Naive thymus-derived CD4-positive, alpha-beta T cell (primary cell): Measurements from ENCODE around the gene GNAQ. TPM values are rescaled to one million over a fixed set of nuclear protein-coding genes. Genes with fewer than 3 reads are reported as not detected.

ENCODE experiments used
- ATAC-seq: fragments of 150-1000 bp; cut with Tn5 transposase; 2 replicates; pipeline ENCODE4 v1.10.0; 2021; ENCODE audit warnings: mild to moderate bottlenecking, moderate library complexity
- CTCF ChIA-PET: fragments of 350-600 bp; sonication (Branson Sonifier 250); formaldehyde crosslinking; loops from one replicate; lab custom pipeline; 2021; ENCODE audit warnings: antibody characterized with exemption; lab: Charles Lee
- POLR2A ChIA-PET: fragments of 350-600 bp; sonication (Branson Sonifier 250); formaldehyde crosslinking; loops from one replicate; lab custom pipeline; 2021; ENCODE audit warnings: antibody characterized with exemption, inconsistent platforms; lab: Charles Lee
- DNase-seq, 9 donors: peaks; one replicate each; pipeline versions ENCODE4 v3.0.0 to v3.0.0-alpha.2; 2020 to 2022; ENCODE audit warnings: mixed read lengths in 1 of 9
- H3K27ac ChIP-seq: one replicate; pipeline ENCODE4 v1.7.0; 2013; ENCODE audit warnings: mild to moderate bottlenecking, low read depth, low read length, moderate library complexity
- H3K27me3 ChIP-seq, 2 donors: one replicate each; pipeline ENCODE4 v1.7.0; 2013; ENCODE audit warnings: low read length in 2 of 2, mild to moderate bottlenecking in 2 of 2, moderate library complexity in 2 of 2; ENCODE audit not compliant: control insufficient read depth in 2 of 2, insufficient read depth in 2 of 2
- H3K36me3 ChIP-seq, 3 experiments: 1 replicate in 2 of 3; 2 replicates in 1 of 3; pipeline ENCODE4 v1.7.0; 2013; ENCODE audit warnings: low read length in 3 of 3, mild to moderate bottlenecking in 3 of 3, moderate library complexity in 1 of 3; ENCODE audit not compliant: insufficient read depth in 3 of 3, control insufficient read depth in 2 of 3
- H3K4me1 ChIP-seq, 2 donors: one replicate each; pipeline ENCODE4 v1.7.0; 2013; ENCODE audit warnings: low read length in 2 of 2, mild to moderate bottlenecking in 2 of 2, moderate library complexity in 1 of 2; ENCODE audit not compliant: control insufficient read depth in 2 of 2, insufficient read depth in 2 of 2
- H3K4me3 ChIP-seq: 2 replicates; pipeline ENCODE4 v1.7.0; 2013; ENCODE audit warnings: mild to moderate bottlenecking, low read length
- H3K9me3 ChIP-seq, 3 experiments: 1 replicate in 2 of 3; 2 replicates in 1 of 3; pipeline ENCODE4 v1.7.0; 2013; ENCODE audit warnings: low read length in 3 of 3; ENCODE audit not compliant: control insufficient read depth in 2 of 3
- H3K27ac Mint-ChIP-seq, 9 donors: one replicate each; pipeline ENCODE4 v1.8.0; 2020 to 2022; ENCODE audit warnings: mixed read lengths in 9 of 9, mild to moderate bottlenecking in 8 of 9, moderate library complexity in 5 of 9, inconsistent platforms in 2 of 9
- H3K27me3 Mint-ChIP-seq, 5 donors: one replicate each; pipeline ENCODE4 v1.8.0; 2021 to 2022; ENCODE audit warnings: mixed read lengths in 5 of 5, mild to moderate bottlenecking in 1 of 5
- H3K36me3 Mint-ChIP-seq, 5 donors: one replicate each; pipeline ENCODE4 v1.8.0; 2020 to 2022; ENCODE audit warnings: mixed read lengths in 5 of 5, mild to moderate bottlenecking in 3 of 5, inconsistent platforms in 1 of 5
- H3K4me1 Mint-ChIP-seq, 7 donors: one replicate each; pipeline ENCODE4 v1.8.0; 2020 to 2022; ENCODE audit warnings: mixed read lengths in 7 of 7, mild to moderate bottlenecking in 3 of 7, inconsistent platforms in 1 of 7
- H3K4me3 Mint-ChIP-seq, 10 donors: one replicate each; pipeline ENCODE4 v1.8.0; 2020 to 2022; ENCODE audit warnings: mild to moderate bottlenecking in 10 of 10, mixed read lengths in 10 of 10, moderate library complexity in 6 of 10, inconsistent platforms in 2 of 10
- H3K9me3 Mint-ChIP-seq, 11 donors: one replicate each; pipeline ENCODE4 v1.8.0; 2020 to 2022; ENCODE audit warnings: mixed read lengths in 11 of 11, mild to moderate bottlenecking in 4 of 11, inconsistent platforms in 1 of 11, moderate library complexity in 1 of 11
- intact Hi-C, 2 donors: fragments of 100-400 bp; cut with micrococcal nuclease; formaldehyde crosslinking; loops; one replicate each; pipeline ENCODE4 v1.15.1; 2023
- polyA plus RNA-seq, 2 donors: library from polyadenylated mRNA; unstranded; fragments of 300-500 nt; fragmentation: Illumina TruSeq; gene quantifications; one replicate each; pipeline ENCODE4 v1.2.3, GENCODE V29; 2021
- total RNA-seq, 6 experiments: library from RNA in 5 of 6; stranded (reverse) in 5 of 6; gene quantifications; 1 replicate in 5 of 6; 2 replicates in 1 of 6; pipeline ENCODE4 v1.2.3 and lab custom pipeline; 2021 to 2026

The GNAQ gene
- total and polyA plus RNA-seq, 7 experiments from 2014 or later = 7.2 to 60.6 (median 46.2) TPM

DNA sequence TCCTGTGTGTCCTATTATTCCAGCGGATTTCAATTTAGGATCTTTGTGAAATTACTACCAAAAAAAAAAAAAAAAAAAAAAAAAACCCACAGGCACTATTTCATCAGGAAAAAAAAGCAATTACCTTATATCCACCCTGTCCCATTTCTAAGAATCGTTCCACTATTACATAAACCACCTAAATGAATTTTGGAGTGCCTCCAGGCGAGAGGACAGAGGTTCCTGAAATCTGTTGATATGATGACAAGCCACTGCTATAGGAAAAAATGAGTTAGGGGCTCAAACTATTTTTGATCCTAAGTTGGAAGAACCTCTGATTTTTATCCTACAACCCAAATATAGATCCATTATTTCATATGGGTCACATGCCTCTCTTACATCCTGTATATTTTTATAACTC, 177.9 kb downstream of the GNAQ start:
- H3K4me1 Mint-ChIP-seq = peaks cover 14 to 53% (median 43%) of the 10 kb centered on the region in 7 donors
- no peaks in the 10 kb centered on the region for H3K27me3 Mint-ChIP-seq
- H3K9me3 ChIP-seq = no peaks in the 10 kb centered on the region
- H3K9me3 Mint-ChIP-seq = peaks cover 0 to 5% (median 0%) of the 10 kb centered on the region in 11 donors
- intact Hi-C loops = no loop called here
- CTCF ChIA-PET = no interaction called here
- H3K36me3 ChIP-seq = no peaks in the 10 kb centered on the region
- peaks cover 0 to 4% of the 10 kb centered on the region in 2 donors for H3K4me1 ChIP-seq
- no peak overlapping the region for H3K27ac ChIP-seq
- no peak overlapping the region for H3K27ac Mint-ChIP-seq
- ATAC-seq (no peak), DNase-seq (no peak)
- POLR2A ChIA-PET = no interaction called here
- peaks cover 3 to 22% (median 7%) of the 10 kb centered on the region in 5 donors for H3K36me3 Mint-ChIP-seq
- no peaks in the 10 kb centered on the region for H3K27me3 ChIP-seq
- no peak overlapping the region for H3K4me3 Mint-ChIP-seq
- H3K4me3 ChIP-seq = no peak overlapping the region

DNA sequence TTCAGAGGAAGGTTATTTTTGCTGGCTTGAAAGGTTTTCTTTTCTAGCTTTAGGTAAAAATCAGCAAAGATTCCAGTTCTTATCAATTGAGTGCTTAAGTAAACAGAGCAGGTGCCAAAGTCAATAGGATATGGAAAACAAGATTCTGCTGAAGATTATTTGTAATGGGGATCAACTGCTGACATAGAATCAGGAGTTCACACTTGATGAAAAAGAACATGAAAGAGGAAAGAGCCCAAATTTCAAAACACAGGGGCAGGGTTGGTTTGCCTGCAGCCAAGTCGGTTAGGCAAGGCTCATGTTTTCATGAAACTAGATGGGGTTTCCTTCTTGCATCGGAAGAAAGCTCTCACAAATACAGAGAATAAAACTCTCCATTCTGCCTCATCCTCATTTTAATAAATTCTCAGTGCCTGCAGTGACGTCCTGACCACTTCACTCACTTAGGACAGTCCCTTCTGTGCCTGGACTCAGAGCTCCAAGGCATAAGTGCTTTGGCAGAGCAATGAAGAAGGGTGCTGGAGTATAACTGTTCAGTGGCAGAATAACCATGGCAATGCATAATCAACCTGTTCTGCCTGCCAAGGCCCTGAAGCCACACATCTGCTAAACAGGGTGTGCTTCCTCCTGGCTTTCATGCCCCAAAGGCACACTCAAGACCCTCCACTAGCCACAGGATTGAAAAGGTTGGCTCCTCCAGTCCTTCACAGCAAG, 179.6 kb downstream of the GNAQ start:
- Histone ChIP-seq H3K4me1 (peaks cover 0 to 4% of the 10 kb centered on the region in 2 donors), H3K4me3 (no peak overlapping the region), H3K27ac (no peak overlapping the region), H3K9me3 (no peaks in the 10 kb centered on the region), H3K27me3 (no peaks in the 10 kb centered on the region), H3K36me3 (no peaks in the 10 kb centered on the region)
- H3K27ac Mint-ChIP-seq = no peak overlapping the region
- intact Hi-C loops = no loop called here
- H3K27me3 Mint-ChIP-seq = no peaks in the 10 kb centered on the region
- ChIA-PET POLR2A (interaction anchor here (0.6 kb wide), 1 partner anchor 79 kb away, joined by 3 read pairs; no protein-coding TSS in a partner anchor), CTCF (interaction anchor here (0.6 kb wide), 1 partner anchor 267 kb away, joined by 3 read pairs; no protein-coding TSS in a partner anchor)
- peaks cover 29 to 59% (median 48%) of the 10 kb centered on the region in 7 donors for H3K4me1 Mint-ChIP-seq
- ATAC-seq (no peak), DNase-seq (no peak)
- no peaks in the 10 kb centered on the region for H3K9me3 Mint-ChIP-seq
- no peak overlapping the region for H3K4me3 Mint-ChIP-seq
- peaks cover 0 to 11% (median 0%) of the 10 kb centered on the region in 5 donors for H3K36me3 Mint-ChIP-seq

DNA sequence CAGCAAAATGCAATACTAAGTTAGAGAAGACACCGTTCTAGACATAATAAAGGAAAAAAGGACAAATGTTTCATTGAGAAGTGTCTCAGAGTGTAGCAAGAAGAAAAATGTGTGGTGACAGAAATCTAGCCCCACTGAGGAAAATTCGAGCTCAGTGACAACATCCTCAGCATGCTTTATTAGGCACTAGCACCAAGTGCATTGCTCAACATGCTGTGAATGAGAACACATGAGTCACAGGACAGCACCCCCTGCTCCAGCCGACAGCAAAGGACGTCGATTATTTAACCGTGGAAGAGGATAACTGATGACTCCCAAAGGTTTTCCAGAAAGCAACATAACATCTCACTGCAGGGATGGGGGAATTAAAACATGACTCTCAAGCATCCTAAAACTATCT, 182.7 kb downstream of the GNAQ start:
- Mint-ChIP-seq H3K27me3 (no peaks in the 10 kb centered on the region), H3K9me3 (no peaks in the 10 kb centered on the region), H3K4me1 (peaks cover 23 to 41% (median 33%) of the 10 kb centered on the region in 7 donors), H3K27ac (peak overlapping the region in 4 of 9 donors; percentile 7 to 60 (median 34)), H3K4me3 (no peak overlapping the region), H3K36me3 (peaks cover 0 to 5% (median 0%) of the 10 kb centered on the region in 5 donors)
- H3K4me3 ChIP-seq = no peak overlapping the region
- CTCF ChIA-PET = no interaction called here
- H3K36me3 ChIP-seq = no peaks in the 10 kb centered on the region
- intact Hi-C loops = loop anchor here (10.0 kb wide), 1 partner anchor 394 kb away; no protein-coding TSS in a partner anchor
- peaks cover 0 to 4% of the 10 kb centered on the region in 2 donors for H3K4me1 ChIP-seq
- ATAC-seq (peak; percentile 57), DNase-seq (no peak)
- no peak overlapping the region for H3K27ac ChIP-seq
- no peaks in the 10 kb centered on the region for H3K27me3 ChIP-seq
- H3K9me3 ChIP-seq = no peaks in the 10 kb centered on the region
- POLR2A ChIA-PET = no interaction called here

DNA sequence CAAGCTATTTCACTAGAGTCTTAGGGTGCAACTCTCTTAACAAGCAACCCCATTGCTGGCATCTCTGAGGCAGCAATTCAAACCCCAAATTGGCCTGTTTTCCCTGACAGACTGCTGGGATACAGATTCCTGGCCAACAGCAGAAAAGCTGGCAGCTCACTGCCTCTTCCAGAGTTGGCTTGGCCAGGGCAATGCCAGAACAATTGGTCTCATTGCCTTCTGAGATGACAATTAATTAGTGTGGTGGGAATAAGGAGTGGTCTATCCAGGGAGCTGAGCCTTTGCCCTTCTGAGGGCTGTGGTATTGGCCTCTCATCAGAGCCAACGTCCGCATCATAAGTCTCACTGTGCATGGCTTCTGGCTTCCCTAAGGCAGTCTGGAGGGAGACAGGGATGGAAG, 183.2 kb downstream of the GNAQ start:
- peaks cover 0 to 3% (median 0%) of the 10 kb centered on the region in 5 donors for H3K36me3 Mint-ChIP-seq
- H3K27ac Mint-ChIP-seq = peak overlapping the region in 5 of 9 donors; percentile 7 to 60 (median 37)
- POLR2A ChIA-PET = no interaction called here

DNA sequence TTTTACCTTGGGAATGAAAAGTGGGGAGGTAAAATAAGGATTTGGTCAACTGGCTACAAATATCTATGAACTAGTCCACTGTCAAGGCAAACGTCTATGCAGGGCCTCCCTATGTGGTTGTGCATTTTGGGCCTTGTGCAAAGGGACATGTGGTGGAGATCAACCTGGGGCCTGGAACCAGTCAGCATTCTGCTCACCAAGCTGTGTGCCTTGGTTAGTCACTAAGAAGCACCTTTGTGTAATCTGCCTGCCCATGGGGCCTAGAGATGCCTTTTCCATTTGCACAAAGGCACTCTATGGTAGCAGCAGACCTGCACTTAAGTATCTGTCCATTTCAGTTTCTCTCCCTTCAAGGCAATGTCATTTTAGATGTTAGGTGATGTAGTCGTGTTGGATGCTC, 184.0 kb downstream of the GNAQ start:
- Mint-ChIP-seq H3K27me3 (no peaks in the 10 kb centered on the region), H3K4me3 (no peak overlapping the region), H3K27ac (peak overlapping the region in 3 of 9 donors; percentile 48 to 60 (median 53)), H3K9me3 (no peaks in the 10 kb centered on the region), H3K4me1 (peaks cover 20 to 36% (median 33%) of the 10 kb centered on the region in 7 donors), H3K36me3 (peaks cover 0 to 3% (median 0%) of the 10 kb centered on the region in 5 donors)
- POLR2A ChIA-PET = no interaction called here
- intact Hi-C loops = loop anchor here (10.0 kb wide), 1 partner anchor 393 kb away; no protein-coding TSS in a partner anchor
- H3K4me3 ChIP-seq = no peak overlapping the region
- DNase-seq = no peak
- H3K4me1 ChIP-seq = peaks cover 0 to 4% of the 10 kb centered on the region in 2 donors
- H3K9me3 ChIP-seq = no peaks in the 10 kb centered on the region
- no peak for ATAC-seq
- no peaks in the 10 kb centered on the region for H3K36me3 ChIP-seq
- H3K27me3 ChIP-seq = no peaks in the 10 kb centered on the region
- no peak overlapping the region for H3K27ac ChIP-seq
- CTCF ChIA-PET = interaction anchor here (1.1 kb wide), 1 partner anchor 9 kb away, joined by 3 read pairs; no protein-coding TSS in a partner anchor

More for the DNA sequence above, 183.2 kb downstream of the GNAQ start:
- no peaks in the 10 kb centered on the region for H3K27me3 Mint-ChIP-seq
- Histone ChIP-seq H3K27ac (no peak overlapping the region), H3K9me3 (no peaks in the 10 kb centered on the region), H3K4me3 (no peak overlapping the region), H3K4me1 (peaks cover 0 to 4% of the 10 kb centered on the region in 2 donors), H3K36me3 (no peaks in the 10 kb centered on the region), H3K27me3 (no peaks in the 10 kb centered on the region)
- DNase-seq (no peak), ATAC-seq (no peak)
- peaks cover 20 to 39% (median 31%) of the 10 kb centered on the region in 7 donors for H3K4me1 Mint-ChIP-seq
- no peaks in the 10 kb centered on the region for H3K9me3 Mint-ChIP-seq
- intact Hi-C loops = loop anchor here (10.0 kb wide), 1 partner anchor 394 kb away; no protein-coding TSS in a partner anchor
- H3K4me3 Mint-ChIP-seq = no peak overlapping the region
- CTCF ChIA-PET = interaction anchor here (1.1 kb wide), 1 partner anchor 10 kb away, joined by 3 read pairs; no protein-coding TSS in a partner anchor

DNA sequence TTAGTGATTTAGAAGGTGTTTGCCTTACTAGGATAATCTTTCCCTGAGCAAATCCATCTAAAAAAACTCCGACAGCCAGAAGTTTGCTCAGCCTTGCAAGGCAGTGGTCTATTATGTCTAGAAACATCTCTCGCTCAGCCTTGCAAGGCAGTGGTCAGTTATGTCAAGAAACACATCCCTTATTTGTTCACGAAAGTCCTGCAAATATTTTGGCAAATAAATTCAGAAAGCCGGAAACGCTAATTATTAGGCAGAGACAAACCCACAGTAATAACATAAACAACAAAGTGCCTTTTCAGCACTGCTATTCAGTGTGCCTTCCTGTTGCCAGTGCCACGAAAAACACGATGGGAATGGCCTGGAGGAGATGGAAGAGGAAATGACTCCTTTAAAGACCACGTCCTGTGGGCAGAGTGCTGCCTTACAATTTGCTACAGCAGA, 184.5 kb downstream of the GNAQ start:
- Mint-ChIP-seq H3K9me3 (no peaks in the 10 kb centered on the region), H3K4me1 (peaks cover 20 to 36% (median 34%) of the 10 kb centered on the region in 7 donors), H3K27ac (peak overlapping the region in 4 of 9 donors; percentile 14 to 53 (median 35)), H3K4me3 (peak overlapping the region in 1 of 10 donors; percentile 13), H3K27me3 (no peaks in the 10 kb centered on the region), H3K36me3 (peaks cover 0 to 3% (median 0%) of the 10 kb centered on the region in 5 donors)
- H3K4me3 ChIP-seq = no peak overlapping the region
- H3K27me3 ChIP-seq = no peaks in the 10 kb centered on the region
- ATAC-seq (no peak), DNase-seq (no peak)
- intact Hi-C loops = loop anchor here (10.0 kb wide), 1 partner anchor 392 kb away; no protein-coding TSS in a partner anchor
- H3K4me1 ChIP-seq = peaks cover 0 to under 1% of the 10 kb centered on the region in 2 donors
- ChIA-PET POLR2A (no interaction called here), CTCF (interaction anchor here (1.1 kb wide), 1 partner anchor 9 kb away, joined by 3 read pairs; no protein-coding TSS in a partner anchor)
- H3K36me3 ChIP-seq = no peaks in the 10 kb centered on the region
- H3K9me3 ChIP-seq = no peaks in the 10 kb centered on the region
- no peak overlapping the region for H3K27ac ChIP-seq
